Upper lobe of left lung (tissue), 4 donors: ENCODE data around the gene SPG11.
A peak's percentile ranks its signal among the peaks of the same experiment; 100 is the strongest.

ENCODE experiments used
- EP300 ChIP-seq, 4 donors: sonication (generic); formaldehyde crosslinking; IDR thresholded peaks; one replicate each; pipeline ENCODE4 v1.5.1; 2017; ENCODE audit warnings: antibody characterized with exemption in 4 of 4, control low read depth in 2 of 4
- POLR2A ChIP-seq, 4 donors: fragments of 450-650 bp; IDR thresholded peaks; one replicate each; pipeline ENCODE4 v1.5.1; 2016 to 2017; ENCODE audit warnings: antibody characterized with exemption in 4 of 4, mild to moderate bottlenecking in 2 of 4
- TF ChIP-seq, protein P1 (sequence below), 6 experiments: fragments of 450-650 bp in 4 of 6; fragments of 200-600 bp in 2 of 6; sonication (generic) in 2 of 6; IDR thresholded peaks; one replicate each; pipeline ENCODE4 v1.5.1; 2016 to 2019; ENCODE audit warnings: antibody characterized with exemption in 6 of 6

DNA sequence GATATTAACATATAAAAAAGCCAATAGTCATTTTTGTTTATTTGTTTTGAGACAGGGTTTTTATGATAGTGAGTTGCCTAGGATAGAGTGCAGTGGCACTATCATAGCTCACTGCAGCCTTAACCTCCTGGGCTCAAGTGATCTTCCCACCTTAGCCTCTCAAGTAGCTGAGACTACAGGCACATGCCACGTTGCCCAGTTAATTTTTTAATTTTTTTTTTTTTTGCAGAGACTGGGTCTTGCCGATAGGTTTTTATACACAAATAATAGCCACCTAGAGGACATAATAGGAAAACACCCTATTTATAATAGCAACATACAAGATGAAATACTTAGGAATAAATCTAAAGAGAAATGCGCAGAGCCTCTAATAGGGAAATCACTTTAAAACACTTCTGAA is 113.2 kb downstream of the SPG11 start:
- TF ChIP-seq, protein P1, sequence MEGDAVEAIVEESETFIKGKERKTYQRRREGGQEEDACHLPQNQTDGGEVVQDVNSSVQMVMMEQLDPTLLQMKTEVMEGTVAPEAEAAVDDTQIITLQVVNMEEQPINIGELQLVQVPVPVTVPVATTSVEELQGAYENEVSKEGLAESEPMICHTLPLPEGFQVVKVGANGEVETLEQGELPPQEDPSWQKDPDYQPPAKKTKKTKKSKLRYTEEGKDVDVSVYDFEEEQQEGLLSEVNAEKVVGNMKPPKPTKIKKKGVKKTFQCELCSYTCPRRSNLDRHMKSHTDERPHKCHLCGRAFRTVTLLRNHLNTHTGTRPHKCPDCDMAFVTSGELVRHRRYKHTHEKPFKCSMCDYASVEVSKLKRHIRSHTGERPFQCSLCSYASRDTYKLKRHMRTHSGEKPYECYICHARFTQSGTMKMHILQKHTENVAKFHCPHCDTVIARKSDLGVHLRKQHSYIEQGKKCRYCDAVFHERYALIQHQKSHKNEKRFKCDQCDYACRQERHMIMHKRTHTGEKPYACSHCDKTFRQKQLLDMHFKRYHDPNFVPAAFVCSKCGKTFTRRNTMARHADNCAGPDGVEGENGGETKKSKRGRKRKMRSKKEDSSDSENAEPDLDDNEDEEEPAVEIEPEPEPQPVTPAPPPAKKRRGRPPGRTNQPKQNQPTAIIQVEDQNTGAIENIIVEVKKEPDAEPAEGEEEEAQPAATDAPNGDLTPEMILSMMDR (IDR thresholded peaks at IDR 0.05) = peak in 1 of 6 experiments; percentile 16
- TF ChIP-seq EP300 (IDR thresholded peaks at IDR 0.05) (no peak), POLR2A (IDR thresholded peaks at IDR 0.05) (no peak)
